HG03558 (cell line): ENCODE data around the gene PPIL1.

ENCODE experiments used
- ATAC-seq: cut with Tn5 transposase; IDR thresholded peaks from one replicate; pipeline ENCODE4 v1.9.1; 2021; ENCODE audit warnings: moderate number of reproducible peaks; ENCODE audit not compliant: unreplicated experiment; ENCODE audit errors: extremely low read depth

PPIL1 gene

GRCh38 chr6:36838896-36839748, 35.5 kb downstream of the PPIL1 start, which contains the start of gene CPNE5:
CPNE5 (minus strand) TSS chr6:36839444; CDS start chr6:36839377, 67 bp downstream.
- ATAC-seq: no peak

- no peak for ATAC-seq
Measured at GRCh38 chr6:36837686-36838085, 36.9 kb downstream of the PPIL1 start.

DNA sequence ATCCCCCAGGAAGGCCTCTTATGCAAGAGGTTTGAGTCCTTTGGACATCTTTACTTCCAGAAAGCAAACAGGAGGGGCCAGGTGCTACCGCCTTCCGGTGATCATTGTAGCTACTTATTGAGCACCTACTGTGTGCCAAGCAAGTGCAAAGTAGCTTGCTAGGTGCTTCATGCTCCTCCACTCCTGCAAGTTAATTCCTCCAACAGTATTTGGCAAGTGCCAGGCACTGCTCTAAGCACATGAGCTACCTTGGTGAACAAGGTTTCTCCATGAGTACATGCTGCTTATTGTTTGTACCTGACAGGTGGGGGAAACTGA, 37.6 kb downstream of the PPIL1 start:
- no peak for ATAC-seq

GRCh38 chr6:36836111-36837021, 38.2 kb downstream of the PPIL1 start:
- ATAC-seq: no peak

- no peak for ATAC-seq
Measured at GRCh38 chr6:36834576-36835341, 39.8 kb downstream of the PPIL1 start.

GRCh38 chr6:36833182-36833789, 41.3 kb downstream of the PPIL1 start:
- ATAC-seq: no peak

GRCh38 chr6:36832313-36832712, 42.3 kb downstream of the PPIL1 start:
- no peak for ATAC-seq

DNA sequence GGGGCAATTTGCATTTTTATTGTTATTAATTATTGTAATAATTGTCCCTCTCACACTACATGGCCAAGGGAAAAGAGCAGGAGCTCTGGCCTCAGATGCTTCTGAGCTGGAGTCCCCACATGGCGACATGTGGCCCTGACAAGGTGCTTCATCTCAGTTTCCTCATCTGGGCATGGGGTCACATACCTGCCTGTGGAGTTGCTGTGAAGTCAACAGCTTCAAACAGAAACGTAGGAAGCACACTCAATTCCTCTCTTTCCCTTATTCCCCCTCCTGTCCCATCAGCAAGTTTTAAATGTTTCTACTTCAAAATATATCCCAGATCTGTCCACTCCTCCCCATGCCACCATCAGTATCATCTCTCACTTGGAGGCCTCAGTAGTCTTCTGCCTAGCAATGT, 44.0 kb downstream of the PPIL1 start:
- no peak for ATAC-seq

- no peak for ATAC-seq
Measured at GRCh38 chr6:36829919-36830544, 44.6 kb downstream of the PPIL1 start.

- ATAC-seq: no peak
Measured at GRCh38 chr6:36827261-36828079, 47.1 kb downstream of the PPIL1 start.

DNA sequence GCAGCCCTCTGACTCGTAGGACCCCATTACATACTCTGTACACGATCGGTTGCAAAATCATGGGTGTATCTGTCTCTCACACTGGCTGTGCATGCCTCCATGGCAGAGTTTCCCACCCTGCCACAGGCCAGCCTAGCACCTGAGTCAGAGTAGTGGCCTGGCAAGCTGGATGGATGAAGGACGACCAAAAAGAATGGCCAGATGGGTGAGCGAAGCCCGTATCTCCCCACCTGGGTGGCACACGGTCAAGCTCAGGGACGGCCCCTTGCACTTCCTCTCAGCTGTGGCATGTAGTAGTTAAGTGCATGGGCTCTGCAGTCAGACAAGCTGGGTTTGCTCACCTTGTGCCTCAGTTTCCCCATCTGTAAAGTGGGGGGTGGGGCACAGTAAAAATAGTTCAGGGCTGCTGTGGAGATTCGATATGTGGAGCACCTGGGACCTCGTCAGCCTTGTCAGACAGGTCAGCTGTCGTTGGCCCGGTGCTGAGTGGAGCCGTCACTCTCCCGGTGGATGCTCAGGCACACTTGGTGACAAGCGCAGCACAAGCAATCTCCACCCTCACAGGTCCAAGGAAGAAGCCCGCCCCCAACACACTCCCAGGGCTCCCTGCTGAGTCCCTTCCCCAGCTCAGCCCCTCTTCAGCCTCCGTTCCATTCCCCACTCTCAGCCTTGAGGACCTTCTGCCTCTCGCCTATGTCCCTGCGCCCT, 47.9 kb downstream of the PPIL1 start:
- ATAC-seq: no peak

GRCh38 chr6:36825994-36826393, 48.6 kb downstream of the PPIL1 start:
- no peak for ATAC-seq

DNA sequence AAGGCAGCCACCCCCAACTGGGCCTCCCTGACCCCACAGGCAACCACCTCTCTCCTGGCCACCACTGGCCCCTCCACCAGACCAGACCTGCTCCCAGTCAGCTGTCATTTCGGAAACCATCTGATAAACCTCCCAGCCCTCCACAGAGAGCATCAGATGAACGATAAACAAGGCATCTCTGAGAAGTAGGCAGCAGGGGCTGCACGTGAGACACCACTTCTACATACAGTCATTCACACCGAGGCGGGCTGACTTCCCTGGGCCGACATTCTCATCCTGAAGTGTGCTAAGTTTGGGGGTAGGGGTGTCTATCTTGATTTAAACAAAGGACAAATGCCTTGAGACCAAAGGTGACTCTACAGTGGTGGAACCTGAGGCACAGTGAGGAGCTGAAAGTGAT, 49.2 kb downstream of the PPIL1 start:
- no peak for ATAC-seq

GRCh38 chr6:36824253-36824652, 50.4 kb downstream of the PPIL1 start:
- ATAC-seq: no peak

DNA sequence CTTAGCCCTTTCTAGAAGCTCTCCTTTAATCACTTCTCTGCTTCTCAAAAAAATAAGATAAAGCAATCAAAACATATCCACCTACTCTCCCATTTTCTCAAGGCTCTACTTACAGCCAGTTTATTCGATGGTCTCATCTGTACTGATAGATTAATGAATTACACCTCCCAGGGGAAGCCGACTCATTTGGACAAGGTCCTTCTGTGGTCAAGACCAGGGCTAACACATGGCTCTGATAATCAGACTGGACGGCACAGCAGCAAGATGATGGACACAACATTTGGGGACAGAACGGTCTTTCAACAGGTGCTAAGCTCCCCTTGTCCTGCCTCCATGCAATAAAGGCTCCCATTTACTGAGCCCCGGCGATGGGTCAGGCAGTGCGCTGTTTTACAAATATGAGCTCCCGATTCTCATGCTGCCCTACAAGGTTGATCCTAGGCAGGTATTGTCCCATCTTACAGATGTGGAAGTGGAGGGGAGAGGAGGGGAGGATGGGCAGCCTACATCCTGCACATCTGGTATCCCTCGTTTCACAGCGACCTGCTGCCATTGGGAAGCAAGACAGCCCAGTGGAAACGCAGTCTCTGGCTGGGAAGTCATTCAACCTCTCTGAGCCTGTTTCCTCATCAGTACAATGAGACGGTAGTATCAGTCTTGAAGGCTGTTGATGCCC, 51.0 kb downstream of the PPIL1 start:
- ATAC-seq: no peak

GRCh38 chr6:36822506-36823269, 51.9 kb downstream of the PPIL1 start:
- no peak for ATAC-seq
